GM12873 (cell line): ENCODE measurements around the gene GABPB1.

Source experiments
- TF ChIP-seq, protein P1 (sequence below): IDR thresholded peaks from 2 replicates; pipeline ENCODE4 v1.5.1; 2012; ENCODE audit warnings: low read depth, mild to moderate bottlenecking, moderate library complexity, low read length, control low read depth; ENCODE audit not compliant: insufficient read depth; ENCODE audit errors: missing control alignments

GABPB1 gene

DNA sequence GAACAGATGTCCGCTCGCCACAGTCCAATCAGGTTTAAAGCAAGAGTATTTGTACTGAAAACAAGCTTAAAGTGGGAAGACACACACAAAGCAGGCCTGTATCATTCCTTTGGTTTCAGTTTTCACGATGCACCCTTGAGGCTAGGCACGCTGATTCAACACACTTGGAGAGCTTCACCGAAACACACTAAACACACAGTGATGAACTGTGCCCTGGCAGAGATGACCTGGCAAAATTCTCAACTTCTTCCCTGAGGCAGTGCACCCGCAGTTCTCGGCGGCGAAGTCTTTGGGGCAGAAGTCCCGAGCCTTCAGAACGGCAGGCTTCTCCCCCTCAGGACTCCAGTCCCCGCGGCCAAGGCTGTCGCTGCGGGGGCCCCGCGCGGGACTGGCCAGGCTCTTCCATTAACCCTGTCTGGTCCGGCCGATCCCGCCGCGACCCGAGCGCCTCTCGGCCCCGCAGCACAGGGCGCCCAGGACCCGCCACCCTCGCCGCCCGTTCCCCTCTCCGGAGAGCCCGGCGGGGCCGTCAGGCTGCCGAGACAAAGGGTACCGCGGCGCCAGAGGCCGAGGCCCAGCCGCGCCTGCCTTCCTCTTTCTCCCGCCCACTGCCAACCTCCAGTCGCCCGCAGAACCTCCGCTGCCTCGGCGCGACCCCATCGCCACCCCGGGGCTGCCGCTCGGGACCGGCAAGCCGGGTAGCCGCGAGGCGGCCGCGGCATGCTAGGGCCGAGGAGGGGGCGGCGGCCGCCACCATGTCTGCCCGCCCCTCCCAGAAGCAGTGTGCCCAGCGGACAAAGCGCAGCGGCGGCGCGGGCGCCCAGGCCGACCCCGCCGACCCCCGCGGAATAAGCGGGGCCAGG, 792 bp downstream of the GABPB1 start:
- TF ChIP-seq, protein P1, sequence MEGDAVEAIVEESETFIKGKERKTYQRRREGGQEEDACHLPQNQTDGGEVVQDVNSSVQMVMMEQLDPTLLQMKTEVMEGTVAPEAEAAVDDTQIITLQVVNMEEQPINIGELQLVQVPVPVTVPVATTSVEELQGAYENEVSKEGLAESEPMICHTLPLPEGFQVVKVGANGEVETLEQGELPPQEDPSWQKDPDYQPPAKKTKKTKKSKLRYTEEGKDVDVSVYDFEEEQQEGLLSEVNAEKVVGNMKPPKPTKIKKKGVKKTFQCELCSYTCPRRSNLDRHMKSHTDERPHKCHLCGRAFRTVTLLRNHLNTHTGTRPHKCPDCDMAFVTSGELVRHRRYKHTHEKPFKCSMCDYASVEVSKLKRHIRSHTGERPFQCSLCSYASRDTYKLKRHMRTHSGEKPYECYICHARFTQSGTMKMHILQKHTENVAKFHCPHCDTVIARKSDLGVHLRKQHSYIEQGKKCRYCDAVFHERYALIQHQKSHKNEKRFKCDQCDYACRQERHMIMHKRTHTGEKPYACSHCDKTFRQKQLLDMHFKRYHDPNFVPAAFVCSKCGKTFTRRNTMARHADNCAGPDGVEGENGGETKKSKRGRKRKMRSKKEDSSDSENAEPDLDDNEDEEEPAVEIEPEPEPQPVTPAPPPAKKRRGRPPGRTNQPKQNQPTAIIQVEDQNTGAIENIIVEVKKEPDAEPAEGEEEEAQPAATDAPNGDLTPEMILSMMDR = no peak

GRCh38 chr15:50353251-50353974, 1.6 kb downstream of the GABPB1 start:
- TF ChIP-seq, protein P1 = no peak

GRCh38 chr15:50350621-50351020, 4.4 kb downstream of the GABPB1 start:
- TF ChIP-seq, protein P1 = no peak

DNA sequence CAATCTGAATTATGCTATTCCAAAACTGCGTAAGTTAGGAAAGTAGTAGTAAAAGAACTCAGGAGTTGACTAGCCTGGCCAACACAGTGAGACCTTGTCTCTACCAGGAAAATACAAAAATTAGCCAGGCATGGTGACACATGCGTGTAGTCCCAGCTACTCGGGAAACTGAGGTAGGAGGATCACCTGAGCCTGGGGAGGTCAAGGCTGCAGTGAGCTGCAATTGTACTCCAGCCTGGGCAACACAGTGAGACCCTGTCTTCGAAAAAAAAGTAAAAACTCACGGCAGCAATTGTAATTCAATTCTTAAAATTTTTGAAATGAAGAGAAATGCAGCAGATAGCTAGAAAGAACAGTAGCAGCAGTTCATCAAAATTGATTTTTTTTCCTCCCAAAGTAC, 9.7 kb downstream of the GABPB1 start:
- TF ChIP-seq, protein P1 = no peak

DNA sequence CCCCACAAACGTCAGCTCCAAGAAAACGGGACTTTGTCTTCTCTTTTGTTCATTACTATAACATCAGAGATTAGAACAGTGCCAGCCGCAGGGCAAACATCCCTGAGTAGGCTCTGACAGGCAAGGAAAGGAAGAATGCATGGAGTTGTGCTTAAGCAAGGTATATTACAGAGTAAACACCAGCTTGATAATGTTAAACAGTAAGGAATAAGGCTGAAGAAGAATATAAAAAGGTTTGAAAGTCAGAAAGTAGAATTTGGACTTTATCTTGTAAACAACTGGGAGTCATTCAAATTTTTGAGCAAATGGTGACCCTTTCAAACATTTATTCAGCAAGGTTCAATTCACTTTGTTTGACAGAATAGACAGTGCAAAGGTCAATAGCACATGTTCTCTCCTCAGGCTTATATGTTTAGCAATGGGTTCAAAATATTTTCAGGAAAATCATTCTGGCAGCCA, 11.0 kb downstream of the GABPB1 start:
- TF ChIP-seq, protein P1 = no peak

- TF ChIP-seq, protein P1 = no peak
These were observed 13.3 kb downstream of the GABPB1 start for GRCh38 chr15:50341616-50342136.

DNA sequence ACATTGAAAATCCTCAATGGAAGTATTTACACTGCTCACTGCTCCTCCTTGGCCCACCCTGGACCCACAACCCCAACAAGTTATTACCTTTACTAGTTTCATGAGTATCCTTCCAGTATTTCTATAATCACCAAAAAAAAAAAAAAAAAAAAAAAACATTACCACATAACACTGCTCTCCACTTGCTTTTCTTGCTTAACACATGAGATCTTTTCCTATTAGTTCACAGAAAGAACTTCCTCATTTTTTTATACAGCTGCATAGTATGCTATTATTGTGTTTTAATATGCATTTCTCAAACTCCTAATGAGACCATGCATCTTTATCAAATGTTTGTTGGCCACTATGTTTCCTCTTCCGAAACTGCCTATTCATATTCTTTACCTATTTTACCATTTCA, 14.6 kb downstream of the GABPB1 start:
- TF ChIP-seq, protein P1 = no peak
